ENCODE results near the gene UBR3. TPM values are rescaled to one million over a fixed set of nuclear protein-coding genes. Genes with fewer than 3 reads are reported as not detected.

UBR3 gene
- polyA plus RNA-seq, 1 donor from 2014 or later, result 75.2 TPM

GRCh38 chr2:170091436-170091835 is 264.2 kb downstream of the UBR3 start:
- Histone ChIP-seq H3F3A (ENCODE audit: insufficient read depth, low read length, poor library complexity, severe bottlenecking) (no peaks in the 10 kb centered on the region), H3K9me3 (ENCODE audit: low read length) (no peaks in the 10 kb centered on the region), H2AFZ (ENCODE audit: low read depth, low read length) (no peak overlapping the region), H3K36me3 (ENCODE audit: insufficient read depth, low read length) (no peaks in the 10 kb centered on the region), H3K9ac (ENCODE audit: low read length) (no peak overlapping the region), H3K9me2 (ENCODE audit: insufficient read depth, low read length) (no peaks in the 10 kb centered on the region), H3K79me2 (replicated peaks; ENCODE audit: insufficient read depth, low read length) (no peaks in the 10 kb centered on the region), H3K4me2 (ENCODE audit: low read length) (no peak overlapping the region), H3K27ac (ENCODE audit: low read length) (no peak overlapping the region), H3K4me3 (ENCODE audit: low read length) (no peak overlapping the region), H4K20me1 (ENCODE audit: insufficient read depth) (no peaks in the 10 kb centered on the region), H3K27me3 (ENCODE audit: insufficient read depth, low read depth, low read length) (no peaks in the 10 kb centered on the region)
- TF ChIP-seq EP300 (conservative IDR thresholded peaks at IDR 0.05; ENCODE audit: poor library complexity, severe bottlenecking), result no peak
- no peak for TF ChIP-seq MXI1 (conservative IDR thresholded peaks at IDR 0.05; ENCODE audit: poor library complexity, severe bottlenecking)
- no peak for TF ChIP-seq SMC3 (conservative IDR thresholded peaks at IDR 0.05; ENCODE audit: poor library complexity)
- TF ChIP-seq POLR2AphosphoS5 (IDR thresholded peaks at IDR 0.05), result no peak
- TF ChIP-seq REST (IDR thresholded peaks at IDR 0.05; ENCODE audit: borderline replicate concordance), result no peak
- no peak for TF ChIP-seq EZH2 (IDR thresholded peaks at IDR 0.05; ENCODE audit: borderline replicate concordance, insufficient read depth, low read length, poor library complexity, severe bottlenecking)
- no peak for TF ChIP-seq RAD21 (conservative IDR thresholded peaks at IDR 0.05)
- no peak for TF ChIP-seq CTCF (IDR thresholded peaks at IDR 0.05; ENCODE audit: poor library complexity, severe bottlenecking)
- TF ChIP-seq TAF1 (IDR thresholded peaks at IDR 0.05; ENCODE audit: low read depth), result no peak

- no peak overlapping the region for H3K4me2 ChIP-seq (ENCODE audit: low read length)
- no peaks in the 10 kb centered on the region for H3F3A ChIP-seq (ENCODE audit: insufficient read depth, low read length, poor library complexity, severe bottlenecking)
- H3K36me3 ChIP-seq (ENCODE audit: insufficient read depth, low read length), result no peaks in the 10 kb centered on the region
- no peak overlapping the region for H3K4me3 ChIP-seq (ENCODE audit: low read length)
- H4K20me1 ChIP-seq (ENCODE audit: insufficient read depth), result no peaks in the 10 kb centered on the region
- H3K79me2 ChIP-seq (replicated peaks; ENCODE audit: insufficient read depth, low read length), result no peaks in the 10 kb centered on the region
- H3K27ac ChIP-seq (ENCODE audit: low read length), result no peak overlapping the region
- TF ChIP-seq REST (IDR thresholded peaks at IDR 0.05; ENCODE audit: borderline replicate concordance) (no peak), EP300 (conservative IDR thresholded peaks at IDR 0.05; ENCODE audit: poor library complexity, severe bottlenecking) (no peak)
- H3K9me2 ChIP-seq (ENCODE audit: insufficient read depth, low read length), result no peaks in the 10 kb centered on the region
- H3K27me3 ChIP-seq (ENCODE audit: insufficient read depth, low read depth, low read length), result no peaks in the 10 kb centered on the region
- H2AFZ ChIP-seq (ENCODE audit: low read depth, low read length), result no peak overlapping the region
- H3K9ac ChIP-seq (ENCODE audit: low read length), result no peak overlapping the region
- H3K9me3 ChIP-seq (ENCODE audit: low read length), result no peaks in the 10 kb centered on the region
These were observed 265.3 kb downstream of the UBR3 start for GRCh38 chr2:170092436-170093060.
